HG02798 (cell line): ENCODE data around the gene SLC16A7.
"Not testable (repeated sequence)": the region's sequence is repeated elsewhere in the genome, so short reads cannot be mapped to it uniquely, and the experiment has no call there.

Experiments used
- ATAC-seq: cut with Tn5 transposase; IDR thresholded peaks from one replicate; pipeline ENCODE4 v1.9.1; 2021; ENCODE audit warnings: mild to moderate bottlenecking; ENCODE audit not compliant: unreplicated experiment, poor library complexity

The SLC16A7 gene, protein sequence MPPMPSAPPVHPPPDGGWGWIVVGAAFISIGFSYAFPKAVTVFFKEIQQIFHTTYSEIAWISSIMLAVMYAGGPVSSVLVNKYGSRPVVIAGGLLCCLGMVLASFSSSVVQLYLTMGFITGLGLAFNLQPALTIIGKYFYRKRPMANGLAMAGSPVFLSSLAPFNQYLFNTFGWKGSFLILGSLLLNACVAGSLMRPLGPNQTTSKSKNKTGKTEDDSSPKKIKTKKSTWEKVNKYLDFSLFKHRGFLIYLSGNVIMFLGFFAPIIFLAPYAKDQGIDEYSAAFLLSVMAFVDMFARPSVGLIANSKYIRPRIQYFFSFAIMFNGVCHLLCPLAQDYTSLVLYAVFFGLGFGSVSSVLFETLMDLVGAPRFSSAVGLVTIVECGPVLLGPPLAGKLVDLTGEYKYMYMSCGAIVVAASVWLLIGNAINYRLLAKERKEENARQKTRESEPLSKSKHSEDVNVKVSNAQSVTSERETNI

DNA sequence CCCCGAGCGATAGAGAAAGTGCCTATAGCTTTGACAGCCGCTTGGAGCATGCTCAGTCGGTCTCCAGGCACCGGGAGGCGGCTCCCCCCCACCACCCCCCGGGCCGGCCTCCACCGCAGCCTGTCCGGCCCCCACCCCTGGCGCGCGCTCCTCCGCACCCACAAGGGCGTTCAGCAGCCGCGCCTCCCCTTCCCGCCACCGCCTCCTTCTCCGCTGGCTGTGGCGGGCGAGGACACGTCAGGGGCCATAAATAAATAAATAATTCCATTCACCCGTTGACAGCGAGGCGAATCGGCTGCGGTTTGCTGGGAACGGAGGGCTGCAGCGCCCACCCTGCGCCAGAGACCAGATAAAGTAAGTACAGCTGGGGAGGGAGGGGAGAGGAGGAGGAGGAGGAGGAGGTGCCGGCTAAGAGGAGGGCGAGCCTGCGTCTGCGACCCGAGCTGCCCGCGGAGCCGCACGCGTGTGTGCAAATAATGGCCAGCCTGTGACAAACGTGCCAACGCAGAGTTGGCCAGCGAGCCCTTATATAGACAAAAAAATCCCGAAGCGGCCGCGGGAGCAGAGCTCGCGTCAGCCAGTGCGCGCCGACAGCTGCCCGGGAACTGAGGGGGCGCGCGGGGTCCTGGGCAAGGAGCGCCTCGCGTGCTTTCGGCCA, at the start of gene SLC16A7:
Gene SLC16A7, plus strand, starts transcription at position 147 of the 658 bp plus-strand sequence. CDS start 108,773 bp downstream, outside the sequence.
- peak; percentile 74 for ATAC-seq

DNA sequence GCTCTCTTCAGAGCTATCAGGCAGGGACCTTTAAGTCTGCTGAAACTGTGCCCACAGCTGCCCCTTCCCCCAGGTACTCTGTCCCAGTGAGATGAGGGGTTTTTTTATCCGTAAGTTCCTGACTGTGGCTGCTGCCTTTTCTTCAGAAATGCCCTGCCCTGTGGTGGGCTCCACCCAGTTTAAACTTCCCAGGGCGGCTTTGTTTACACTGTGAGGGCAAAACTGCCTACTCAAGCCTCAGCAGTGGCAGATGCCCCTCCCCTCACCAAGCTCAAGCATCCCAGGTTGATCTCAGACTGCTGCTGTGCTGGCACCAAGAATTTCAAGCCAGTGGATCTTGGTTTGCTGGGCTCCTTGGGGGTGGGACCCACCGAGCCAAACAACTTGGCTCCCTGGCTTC, 46.9 kb upstream of the SLC16A7 start:
- ATAC-seq = no peak

DNA sequence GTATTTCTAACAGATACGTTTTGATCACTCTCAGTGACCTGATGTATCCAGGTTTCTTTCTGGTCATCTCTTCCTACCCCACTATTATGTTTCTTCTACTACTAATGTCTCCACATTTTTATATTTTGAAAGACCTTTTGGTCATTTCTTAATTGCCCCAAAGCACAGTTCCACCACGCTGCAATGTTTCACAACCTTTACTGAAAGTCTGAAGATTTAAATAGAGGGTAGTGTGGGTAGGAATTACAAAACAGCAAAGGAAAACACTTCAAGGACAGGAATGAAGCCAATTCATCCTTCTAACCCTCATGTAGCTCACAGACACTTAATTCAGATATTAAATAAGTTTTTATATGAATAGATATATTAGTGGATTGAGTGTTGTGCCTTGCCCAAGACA, 36.1 kb upstream of the SLC16A7 start:
- ATAC-seq = no peak

DNA sequence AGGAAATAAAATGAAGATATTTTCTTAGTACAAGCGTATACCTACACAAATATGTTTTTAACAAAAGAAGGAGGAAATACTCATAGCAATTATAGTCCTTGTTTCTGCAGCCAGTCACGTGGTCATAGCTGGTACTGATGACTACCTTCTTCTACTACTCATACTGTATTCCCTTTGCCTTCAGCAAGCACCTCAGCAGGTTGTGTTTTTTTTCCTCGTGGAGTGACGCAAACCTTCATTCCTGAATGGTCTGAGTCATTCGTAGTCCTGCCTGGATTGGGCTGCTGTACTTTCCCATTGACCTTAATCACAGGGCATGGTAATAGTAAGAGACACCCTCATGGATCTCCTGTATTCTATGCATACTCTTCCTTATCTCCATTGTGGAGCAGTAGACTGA, 25.7 kb upstream of the SLC16A7 start:
- ATAC-seq = no peak

- no peak for ATAC-seq
Measured at GRCh38 chr12:59574406-59574805, 21.4 kb upstream of the SLC16A7 start.

DNA sequence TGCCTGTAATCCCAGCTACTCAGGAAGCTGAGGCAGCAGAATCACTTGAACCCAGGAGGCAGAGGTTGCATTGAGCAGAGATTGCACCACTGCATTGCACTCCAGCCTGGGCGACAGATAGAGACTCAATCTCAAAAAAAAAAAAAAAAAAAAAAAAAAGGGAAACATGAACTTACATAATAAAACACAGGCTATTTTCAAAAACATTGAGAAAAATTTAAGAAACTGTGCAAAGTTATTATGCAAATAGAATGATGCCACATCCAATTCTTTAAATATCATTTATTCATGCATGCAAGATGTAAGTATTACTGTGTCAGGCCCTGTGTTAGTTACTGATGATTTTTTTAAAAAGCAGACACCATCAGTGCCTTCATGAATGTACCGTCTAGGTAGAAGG, 20.0 kb upstream of the SLC16A7 start:
- ATAC-seq = no peak

- no peak for ATAC-seq
Measured at GRCh38 chr12:59578254-59578653, 17.6 kb upstream of the SLC16A7 start.

GRCh38 chr12:59579631-59580030, 16.2 kb upstream of the SLC16A7 start:
- ATAC-seq = no peak

DNA sequence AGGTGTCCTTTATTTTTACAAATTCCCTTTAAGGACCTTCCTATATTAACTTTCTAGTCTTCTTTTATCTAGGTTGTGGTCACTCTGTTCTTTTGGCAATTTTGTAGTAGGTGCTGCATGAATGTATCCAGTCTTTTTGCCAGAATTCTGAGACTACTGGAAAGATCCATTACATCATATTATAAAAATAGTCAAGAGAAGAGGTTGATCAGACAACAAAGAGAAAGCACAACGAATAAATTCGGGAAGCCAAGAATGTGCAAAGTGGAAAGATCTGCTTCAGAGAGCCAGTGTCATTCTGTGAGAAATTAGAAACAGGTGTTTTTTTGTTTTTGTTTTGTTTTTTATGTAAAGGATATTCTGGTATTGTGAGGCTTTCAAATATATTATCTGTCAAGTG, 15.8 kb upstream of the SLC16A7 start:
- ATAC-seq = no peak

DNA sequence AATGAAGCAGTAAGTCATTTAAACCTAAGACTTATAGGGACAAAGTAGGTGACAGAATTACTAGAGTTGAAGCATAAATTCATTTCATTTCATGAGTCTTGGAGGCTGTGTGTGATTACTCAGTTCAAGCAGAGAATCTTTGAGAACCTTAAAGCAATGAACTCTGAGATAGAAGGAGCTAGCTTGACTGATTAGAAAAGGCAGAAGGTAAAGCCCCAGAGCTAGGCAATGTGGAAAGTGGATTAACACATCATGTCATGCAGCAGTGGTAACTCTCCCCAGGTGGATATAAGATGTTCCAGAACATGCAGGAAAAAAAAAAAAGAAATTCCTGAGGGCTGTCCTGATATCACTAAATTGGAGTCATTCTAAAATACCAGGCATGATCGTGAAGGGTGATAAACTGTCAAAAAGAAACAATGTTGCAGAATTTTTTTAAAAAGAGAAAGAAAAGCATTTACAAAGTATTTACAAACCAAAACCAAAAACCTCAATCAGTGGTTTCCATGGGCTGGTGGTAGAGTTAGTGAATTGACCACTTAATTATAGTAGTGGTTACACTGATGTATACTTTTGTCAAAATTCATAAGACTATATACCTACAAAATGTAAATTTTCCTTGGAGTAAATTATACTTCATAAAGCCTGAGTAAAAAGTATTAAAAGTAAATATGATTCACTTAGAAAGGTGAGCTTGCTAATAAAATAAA, 12.7 kb upstream of the SLC16A7 start:
- ATAC-seq = no peak

DNA sequence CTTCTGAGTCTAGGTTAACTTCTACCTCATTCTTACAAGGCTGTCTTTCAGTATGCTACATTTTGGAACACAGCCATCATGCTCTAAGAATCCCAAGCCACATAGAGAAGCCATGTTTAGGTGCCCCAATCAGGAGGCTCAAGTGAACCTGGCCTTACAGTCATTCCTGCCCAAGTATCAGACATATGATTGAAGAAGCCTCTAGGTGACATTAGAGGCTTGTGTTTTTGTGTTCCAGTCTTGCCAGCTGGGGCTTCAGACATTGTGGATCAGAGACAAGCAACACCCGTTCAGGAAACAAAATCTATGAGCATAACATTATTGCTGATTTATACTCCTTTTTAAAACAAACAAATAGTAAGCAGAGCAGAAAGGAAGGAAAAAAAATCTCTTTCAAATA, 8.1 kb upstream of the SLC16A7 start:
- ATAC-seq = peak; percentile 53

GRCh38 chr12:59593761-59594160, 2.1 kb upstream of the SLC16A7 start:
- no peak for ATAC-seq

DNA sequence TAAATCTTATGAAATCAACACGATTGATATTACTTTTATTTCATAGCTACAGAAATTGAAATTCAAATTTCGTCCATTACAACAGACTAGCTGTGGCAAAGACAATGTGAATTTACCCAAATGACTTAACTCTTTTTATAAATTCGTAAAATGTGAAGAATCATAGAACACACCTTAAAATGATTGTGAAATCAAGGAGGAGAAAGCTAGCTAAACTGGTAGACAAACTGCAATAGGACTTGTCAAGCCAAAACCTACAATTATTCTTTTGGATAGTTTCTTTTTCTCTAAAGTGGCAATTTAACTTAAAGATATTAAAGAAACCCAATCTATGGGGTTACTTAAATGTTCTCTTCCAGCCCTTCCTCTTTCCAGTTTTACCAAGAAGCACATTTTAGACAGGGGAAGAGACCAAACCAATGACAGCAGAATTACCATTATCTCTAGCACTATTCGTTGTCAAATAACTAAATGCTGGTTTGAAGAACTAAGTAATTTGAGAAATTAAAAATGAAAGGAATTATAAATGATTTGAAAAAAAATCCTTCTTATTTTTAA, 807 bp upstream of the SLC16A7 start:
- ATAC-seq = no peak

GRCh38 chr12:59595565-59595882, 305 bp upstream of the SLC16A7 start:
- ATAC-seq = no peak

DNA sequence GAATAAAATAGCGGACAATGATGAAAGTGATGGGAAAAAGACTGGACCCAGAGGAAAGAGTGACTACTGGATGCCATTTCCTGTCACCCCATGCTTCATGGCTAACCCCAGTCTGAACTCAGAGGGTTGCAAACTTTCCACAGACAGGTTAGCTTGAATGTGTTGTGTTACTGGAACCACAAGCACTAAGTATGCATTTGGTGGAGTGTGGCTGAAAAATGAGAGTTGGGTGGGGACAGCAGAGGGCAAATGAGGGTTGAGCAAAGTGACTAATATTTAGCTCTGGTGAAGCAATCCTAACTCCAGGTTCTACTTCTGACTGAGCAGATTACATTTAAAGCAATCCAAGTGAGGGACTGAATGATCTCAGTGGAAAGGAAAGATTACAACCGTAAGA, 1.6 kb downstream of the SLC16A7 start:
- peak; percentile 49 for ATAC-seq

GRCh38 chr12:59600171-59600570, 4.3 kb downstream of the SLC16A7 start:
- no peak for ATAC-seq

DNA sequence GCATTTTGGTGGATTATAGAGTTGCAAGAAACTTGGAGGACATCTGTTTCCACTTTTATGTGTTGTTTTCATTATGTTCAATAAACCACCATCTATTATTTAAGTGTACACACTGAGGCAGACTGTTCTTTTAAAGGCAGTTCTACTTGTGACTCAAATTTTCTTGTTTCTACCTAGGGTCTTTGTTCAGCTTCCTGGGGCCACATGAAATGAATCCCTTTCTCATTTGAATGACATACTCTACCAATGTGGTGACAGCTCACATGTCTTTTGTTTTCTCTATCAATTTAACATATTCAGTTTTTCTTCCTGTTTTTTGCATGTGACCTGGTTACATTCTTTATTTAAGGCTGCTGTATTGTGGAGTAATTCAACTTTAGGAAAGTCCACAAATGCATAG, 7.9 kb downstream of the SLC16A7 start:
- ATAC-seq = no peak

- not testable (repeated sequence) for ATAC-seq
Measured at GRCh38 chr12:59612823-59613434, 17.1 kb downstream of the SLC16A7 start.

- ATAC-seq = no peak
Measured at GRCh38 chr12:59615392-59616165, 19.8 kb downstream of the SLC16A7 start.
